Measurements from ENCODE around the gene MED25.
"Not testable (repeated sequence)": the region's sequence is repeated elsewhere in the genome, so short reads cannot be mapped to it uniquely, and the experiment has no call there.

MED25 gene

GRCh38 chr19:49819452-49820115, 1.5 kb downstream of the MED25 start:
- not testable (repeated sequence) for DNase-seq

DNA sequence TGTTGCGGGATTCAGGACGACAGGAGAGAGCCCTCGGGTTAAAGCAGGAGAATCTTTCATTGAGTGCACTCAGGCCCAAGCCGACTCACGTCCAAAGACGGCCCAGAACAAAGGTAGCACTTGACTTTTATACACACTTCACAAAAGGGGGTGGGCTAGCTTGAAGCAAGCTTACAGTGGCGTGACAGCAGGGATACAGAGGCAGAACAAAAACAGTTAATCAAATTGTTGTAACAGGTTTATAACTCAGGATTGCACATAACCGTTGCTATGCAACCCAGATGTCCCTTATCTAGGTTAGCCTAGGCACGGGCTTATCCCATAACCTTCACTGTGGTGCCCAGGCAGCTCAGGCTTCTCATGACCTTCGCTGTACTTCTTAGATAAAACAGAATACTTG, 2.0 kb downstream of the MED25 start:
- no peak for DNase-seq

DNA sequence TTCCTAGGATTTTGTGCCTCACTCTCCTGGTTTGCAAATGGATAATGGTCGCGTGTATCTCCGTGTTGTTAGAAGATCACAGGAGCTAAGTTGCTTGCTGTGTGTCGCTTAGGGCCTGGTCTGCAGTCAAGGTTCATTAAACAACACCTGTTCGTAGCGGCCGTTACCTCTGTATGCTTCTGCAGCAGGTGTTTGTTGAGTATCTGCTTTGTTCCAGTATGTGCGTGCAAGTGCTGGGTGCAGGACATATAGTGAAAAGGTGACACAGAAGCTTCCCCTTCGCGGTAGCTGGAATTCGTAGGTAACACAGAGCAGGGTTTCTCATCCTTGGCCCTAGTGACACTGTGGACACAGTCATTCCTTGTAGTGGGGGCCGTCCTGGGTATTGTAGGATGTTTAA, 5.4 kb downstream of the MED25 start:
- no peak for DNase-seq

DNA sequence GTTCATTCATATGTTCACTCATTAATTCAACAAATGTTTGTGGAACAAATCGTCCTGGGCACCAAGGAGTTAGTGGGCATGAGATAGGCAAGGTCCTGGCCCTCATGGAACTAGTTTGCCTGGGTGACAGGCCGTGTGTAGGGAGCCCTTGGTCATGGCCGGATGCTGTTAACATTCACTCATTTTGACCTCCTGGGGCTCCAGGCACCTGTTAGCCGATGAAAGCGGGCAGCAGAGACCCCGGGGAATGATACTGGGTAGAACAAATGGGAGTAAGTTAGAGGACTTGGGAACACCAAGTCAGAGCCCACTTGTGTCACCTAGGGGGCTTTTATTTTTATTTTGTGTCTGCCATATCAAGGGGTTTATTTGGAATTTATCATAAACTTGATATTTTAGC, 6.6 kb downstream of the MED25 start:
- DNase-seq: no peak

GRCh38 chr19:49827034-49827433, 8.9 kb downstream of the MED25 start:
- DNase-seq: no peak

GRCh38 chr19:49829200-49829599, 11.1 kb downstream of the MED25 start:
- DNase-seq: no peak

- no peak for DNase-seq
Observed at GRCh38 chr19:49829721-49830120, 11.6 kb downstream of the MED25 start.

DNA sequence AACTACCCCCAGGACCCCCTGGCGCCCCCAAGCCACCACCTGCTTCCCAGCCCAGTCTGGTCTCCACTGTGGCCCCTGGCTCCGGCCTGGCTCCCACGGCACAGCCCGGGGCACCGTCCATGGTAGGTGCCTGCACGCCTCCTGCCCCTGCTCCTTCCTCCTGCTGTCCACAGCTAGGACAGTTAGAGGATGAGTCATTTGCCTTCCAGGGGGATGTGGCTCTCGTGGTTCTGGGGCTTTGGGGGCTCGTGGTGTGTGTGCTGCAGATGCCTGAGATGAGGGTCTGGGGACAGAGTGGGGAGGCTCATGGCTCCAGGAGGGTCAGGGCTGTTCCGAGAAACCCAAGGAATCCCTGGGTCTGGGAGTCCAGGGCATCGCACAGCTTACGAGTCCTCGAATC, 12.7 kb downstream of the MED25 start:
- DNase-seq: no peak

DNA sequence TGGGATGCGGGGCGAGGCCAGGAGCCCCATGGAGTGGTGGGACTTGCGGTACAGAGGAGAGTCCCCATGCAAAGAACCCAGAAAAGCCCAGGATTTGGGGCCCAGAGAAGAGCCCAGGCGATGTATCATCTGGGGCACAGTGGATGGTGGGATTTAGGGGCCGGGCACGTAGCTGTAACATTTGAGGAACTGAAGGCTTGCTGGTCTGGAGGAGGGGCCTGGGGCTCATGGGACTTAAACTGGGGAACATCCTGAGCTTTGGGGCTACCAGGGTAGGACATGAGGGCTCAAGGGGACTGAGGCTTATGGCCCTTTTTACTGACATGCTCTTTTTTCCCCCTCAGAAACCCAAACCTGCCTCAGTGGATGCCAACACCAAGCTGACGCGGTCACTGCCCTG, 13.5 kb downstream of the MED25 start:
- no peak for DNase-seq

DNA sequence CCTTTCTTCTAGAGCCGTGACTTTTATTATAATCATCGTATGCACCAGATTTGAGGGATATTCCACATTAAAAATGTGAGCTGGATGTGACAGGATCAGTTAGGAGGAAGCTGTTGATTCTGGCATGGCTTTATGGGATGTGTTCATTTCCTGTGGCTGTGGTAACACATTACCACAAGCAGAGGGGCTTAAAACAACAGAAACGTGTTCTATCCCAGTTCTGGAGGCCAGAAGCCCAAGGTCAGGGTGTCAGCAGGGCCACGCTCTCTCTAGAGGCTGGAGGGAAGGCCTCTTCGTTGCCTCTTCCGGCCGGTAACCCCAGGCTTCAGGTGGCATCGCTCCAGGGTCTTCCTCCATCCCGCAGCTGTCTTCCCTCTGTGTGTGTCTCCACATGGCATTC, 14.5 kb downstream of the MED25 start:
- DNase-seq: no peak

DNA sequence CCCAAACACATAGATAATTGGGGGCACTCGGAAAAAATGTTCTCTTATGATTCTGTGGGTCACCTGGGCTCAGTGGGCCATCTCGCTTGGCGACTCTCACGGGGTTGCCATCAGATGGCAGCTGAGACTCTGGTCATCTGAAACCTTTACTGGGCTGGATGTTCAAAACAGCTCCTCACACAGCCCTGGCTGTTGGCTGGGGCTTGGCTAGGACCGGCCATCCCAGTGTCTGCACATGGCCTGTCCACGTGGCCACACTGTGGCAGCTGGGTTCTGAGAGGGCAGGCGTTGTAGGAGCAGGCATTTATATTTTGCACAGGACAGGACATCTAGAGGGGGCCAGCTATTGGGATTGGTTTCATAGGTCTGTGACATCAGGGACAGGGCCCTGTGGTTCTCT, 15.5 kb downstream of the MED25 start:
- DNase-seq: no peak

DNA sequence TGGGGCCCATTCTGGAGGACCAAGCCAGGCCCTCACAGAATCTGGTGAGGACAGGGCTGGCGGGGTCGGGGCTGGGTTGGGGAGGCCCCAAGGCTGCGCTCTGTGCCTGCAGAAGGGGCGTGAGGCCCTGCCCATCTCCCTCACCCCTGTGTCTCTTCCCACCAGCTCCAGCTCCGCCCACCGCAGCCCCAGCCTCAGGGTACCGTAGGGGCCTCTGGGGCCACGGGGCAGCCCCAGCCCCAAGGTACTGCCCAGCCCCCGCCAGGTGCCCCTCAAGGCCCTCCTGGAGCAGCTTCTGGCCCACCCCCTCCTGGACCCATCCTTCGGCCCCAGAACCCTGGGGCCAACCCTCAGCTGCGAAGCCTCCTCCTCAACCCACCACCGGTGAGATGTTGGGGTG, 17.5 kb downstream of the MED25 start:
- DNase-seq: no peak

DNA sequence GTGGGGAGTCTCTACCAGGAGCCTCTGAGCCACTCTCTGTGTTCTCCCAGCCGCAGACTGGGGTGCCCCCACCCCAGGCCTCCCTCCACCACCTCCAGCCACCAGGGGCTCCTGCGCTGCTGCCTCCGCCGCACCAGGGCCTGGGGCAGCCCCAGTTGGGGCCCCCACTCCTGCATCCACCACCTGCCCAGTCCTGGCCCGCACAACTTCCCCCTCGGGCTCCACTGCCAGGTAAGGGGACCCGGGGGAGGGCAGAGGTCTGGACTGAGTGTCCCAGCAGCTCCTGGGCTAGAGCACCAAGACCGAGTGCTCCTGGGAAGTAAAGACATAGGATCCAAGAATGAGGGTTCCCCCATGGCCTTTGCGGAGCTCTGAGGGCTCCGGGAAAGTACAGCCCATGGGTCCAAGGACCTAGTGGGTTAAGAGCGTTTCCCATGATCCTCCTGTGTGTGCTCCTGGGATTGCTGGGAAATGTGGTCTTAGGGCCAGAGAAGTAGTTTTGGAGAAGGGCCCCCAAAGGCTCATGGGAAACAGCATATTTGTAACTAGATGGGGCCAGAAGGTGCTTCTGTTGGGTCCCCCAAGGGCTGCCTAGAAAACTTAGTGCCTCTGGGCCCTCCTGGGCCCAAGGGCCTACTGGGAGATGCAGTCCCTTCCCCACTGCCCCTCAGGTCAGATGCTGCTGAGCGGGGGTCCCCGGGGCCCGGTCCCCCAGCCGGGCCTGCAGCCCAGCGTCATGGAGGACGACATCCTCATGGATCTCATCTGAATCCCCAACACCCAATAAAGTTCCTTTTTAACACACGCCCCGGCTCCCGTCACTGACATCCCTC, 18.3 kb downstream of the MED25 start:
- no peak for DNase-seq

- no peak for DNase-seq
Observed at GRCh38 chr19:49837009-49837310, 18.9 kb downstream of the MED25 start.

- DNase-seq: no peak
Observed at GRCh38 chr19:49837425-49837824, 19.3 kb downstream of the MED25 start.

DNA sequence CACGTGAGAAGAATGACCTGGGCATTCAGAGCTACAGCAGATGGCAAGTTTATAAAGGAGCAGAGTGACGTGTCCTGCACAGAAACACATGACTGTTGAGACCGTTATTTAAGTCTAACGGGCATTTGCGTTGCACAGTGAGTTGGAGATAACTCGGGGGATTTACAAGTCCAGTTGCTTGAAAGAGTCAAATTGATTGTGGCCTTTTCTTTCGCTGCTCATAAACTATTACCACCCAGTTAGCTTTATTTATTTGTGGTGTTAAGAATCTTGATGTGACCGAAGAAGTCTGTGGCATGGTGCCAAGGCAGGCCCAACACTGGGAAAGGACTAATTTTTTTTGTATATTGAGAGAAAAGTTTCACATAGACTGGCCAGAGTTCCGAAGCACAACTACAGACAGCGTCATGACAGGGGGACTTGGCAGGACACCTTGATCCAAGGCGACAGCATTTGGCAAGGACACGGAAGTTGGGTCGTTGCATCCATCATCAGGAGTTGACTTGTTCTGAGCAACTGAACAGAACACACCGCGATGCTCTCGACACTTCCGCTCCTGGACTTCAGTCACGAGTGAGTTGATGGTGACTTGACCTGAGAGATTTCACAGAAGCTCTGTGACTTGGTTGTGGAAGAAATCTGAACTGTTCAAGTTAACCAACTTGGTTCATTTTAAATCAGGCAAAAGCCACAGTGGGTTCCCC, 20.9 kb downstream of the MED25 start:
- DNase-seq: no peak

DNA sequence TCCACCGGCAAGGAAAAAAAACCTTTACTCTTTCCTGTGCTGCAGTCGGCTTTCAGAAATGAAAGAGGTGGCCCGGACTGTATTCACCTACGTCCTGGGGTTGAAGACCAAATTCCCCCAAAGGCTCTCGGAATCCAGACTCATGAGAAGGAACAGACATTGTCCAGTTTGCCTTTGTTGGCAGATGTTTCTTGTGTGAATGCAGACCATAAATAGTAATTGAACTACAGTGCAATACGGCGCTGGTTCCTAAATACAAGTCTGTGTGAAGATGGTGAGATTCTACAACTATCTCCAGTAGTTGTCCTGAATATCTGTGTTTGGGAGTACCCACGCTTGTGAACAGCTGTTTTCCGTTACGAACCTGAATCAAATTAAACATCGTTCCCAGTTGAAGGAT, 21.6 kb downstream of the MED25 start:
- no peak for DNase-seq

GRCh38 chr19:49840321-49840720, 22.2 kb downstream of the MED25 start:
- no peak for DNase-seq

GRCh38 chr19:49840736-49841249, 22.7 kb downstream of the MED25 start:
- DNase-seq: no peak

DNA sequence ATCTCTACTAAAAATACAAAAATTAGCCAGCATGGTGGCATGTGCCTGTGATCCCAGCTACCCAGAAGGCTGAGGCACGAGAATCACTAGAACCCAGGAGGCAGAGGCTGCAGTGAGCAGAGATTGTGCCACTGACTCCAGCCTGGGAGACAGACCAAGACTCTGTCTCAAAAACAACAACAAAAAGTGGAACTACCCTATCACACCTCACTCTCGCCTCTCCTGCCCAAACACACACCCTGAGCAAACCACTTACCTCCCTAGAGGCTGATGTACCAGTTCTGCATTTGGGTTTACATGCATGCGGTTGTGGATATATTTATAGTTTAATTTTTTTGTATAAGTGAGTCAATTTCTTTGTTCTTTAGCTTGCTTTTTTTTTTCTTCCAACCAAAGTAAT, 25.2 kb downstream of the MED25 start:
- DNase-seq: no peak

DNA sequence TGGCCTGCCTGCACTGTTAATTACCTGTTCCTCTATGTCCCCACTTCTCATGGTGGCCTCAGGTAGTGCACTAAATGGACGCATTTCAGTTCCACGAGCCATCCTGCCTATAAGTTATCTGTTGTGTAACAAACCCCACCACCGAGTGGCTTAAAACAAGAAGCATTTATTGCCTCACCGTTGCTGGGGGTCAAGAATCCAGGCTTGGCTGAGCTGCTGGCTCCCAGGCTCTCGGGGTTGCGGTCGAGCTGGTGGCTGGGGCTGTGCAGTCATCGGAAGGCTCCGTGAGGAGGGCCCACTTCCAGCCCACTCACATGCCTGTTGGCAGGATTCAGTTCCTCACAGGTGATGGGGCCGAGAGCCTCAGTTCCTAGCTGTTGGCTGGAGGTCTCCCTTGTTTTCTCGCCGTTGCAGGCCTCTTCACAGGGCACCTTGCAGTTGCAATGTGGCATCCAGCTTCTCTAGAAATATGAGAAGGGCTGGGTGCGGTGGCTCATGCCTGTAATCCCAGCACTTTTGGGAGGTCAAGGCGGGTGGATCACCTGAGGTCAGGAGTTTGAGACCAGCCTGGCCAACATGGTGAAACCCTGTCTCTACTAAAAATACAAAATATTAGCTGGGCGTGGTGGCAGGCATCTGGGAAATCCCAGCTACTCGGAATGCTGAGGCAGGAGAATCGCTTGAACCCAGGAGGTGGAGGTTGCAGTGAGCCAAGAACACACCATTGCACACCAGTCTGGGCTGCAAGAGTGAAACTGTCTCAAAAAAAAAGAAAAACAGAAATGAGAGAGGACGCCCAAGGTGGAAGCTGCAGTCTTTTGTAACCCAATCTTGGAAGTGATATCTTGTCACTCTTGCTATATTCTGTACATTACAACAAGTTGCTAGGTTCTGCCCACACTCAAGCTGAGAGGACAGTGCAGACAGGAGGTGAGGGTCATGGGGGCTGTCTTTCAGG, 26.3 kb downstream of the MED25 start:
- DNase-seq: no peak

GRCh38 chr19:49845414-49845813, 27.3 kb downstream of the MED25 start:
- DNase-seq: no peak

DNA sequence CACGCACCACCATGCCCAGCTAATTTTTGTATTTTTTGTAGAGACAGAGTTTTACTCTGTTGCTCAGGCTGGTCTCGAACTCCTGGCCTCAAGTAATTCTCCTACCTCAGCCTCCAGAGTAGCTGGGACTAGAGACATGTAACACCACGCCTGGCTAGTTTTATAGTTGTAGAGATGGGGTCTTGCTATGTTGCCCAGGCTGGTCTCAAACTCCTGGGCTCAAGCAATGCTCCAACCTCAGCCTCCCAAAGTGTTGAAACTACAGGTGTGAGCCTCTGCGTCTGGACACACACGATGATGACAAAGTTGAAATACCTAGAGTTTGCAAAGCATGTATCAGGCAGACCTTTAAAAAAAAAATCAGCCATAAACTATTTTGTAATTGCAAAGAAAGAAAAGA, 28.3 kb downstream of the MED25 start:
- DNase-seq: no peak

All from EL (cell line).